Sigmoid colon (tissue), 7 donors: ENCODE data around the gene CUEDC1. TPM values are rescaled to one million over a fixed set of nuclear protein-coding genes. Genes with fewer than 3 reads are reported as not detected.
A peak's percentile ranks its signal among the peaks of the same experiment; 100 is the strongest.

ENCODE experiments used
- DNase-seq: peaks from one replicate; pipeline ENCODE4 v3.0.0-alpha.2; 2019
- H3K27ac ChIP-seq, 4 donors: fragments of 200-600 bp; sonication (generic); one replicate each; pipeline ENCODE4 v1.5.1; 2016 to 2019; ENCODE audit warnings: mild to moderate bottlenecking in 1 of 4
- H3K27me3 ChIP-seq, 3 donors: fragments of 200-600 bp; sonication (generic); one replicate each; pipeline ENCODE4 v1.5.1; 2019; ENCODE audit warnings: mild to moderate bottlenecking in 1 of 3
- H3K36me3 ChIP-seq, 4 donors: fragments of 200-600 bp; sonication (generic); one replicate each; pipeline ENCODE4 v1.5.1; 2016 to 2019
- H3K4me1 ChIP-seq, 4 donors: fragments of 200-600 bp; sonication (generic); one replicate each; pipeline ENCODE4 v1.5.1; 2017 to 2019
- H3K4me3 ChIP-seq, 4 donors: fragments of 200-600 bp; sonication (generic); one replicate each; pipeline ENCODE4 v1.5.1; 2017 to 2019; ENCODE audit warnings: mild to moderate bottlenecking in 2 of 4, moderate library complexity in 1 of 4
- H3K9me3 ChIP-seq, 4 donors: fragments of 200-600 bp in 3 of 4; sonication (generic) in 3 of 4; one replicate each; pipeline versions ENCODE4 v1.5.1 to v1.6.1; 2013 to 2019
- EP300 ChIP-seq, 4 donors: sonication (generic); formaldehyde crosslinking; IDR thresholded peaks; one replicate each; pipeline ENCODE4 v1.6.1; 2017; ENCODE audit warnings: antibody characterized with exemption in 4 of 4
- POLR2A ChIP-seq, 2 donors: fragments of 450-650 bp; IDR thresholded peaks; one replicate each; pipeline ENCODE4 v1.6.1; 2016; ENCODE audit warnings: antibody characterized with exemption in 2 of 2, mild to moderate bottlenecking in 2 of 2, moderate library complexity in 2 of 2
- POLR2AphosphoS5 ChIP-seq, 4 donors: sonication (generic); formaldehyde crosslinking; IDR thresholded peaks; one replicate each; pipeline ENCODE4 v1.6.1; 2017; ENCODE audit warnings: antibody characterized with exemption in 4 of 4
- WGBS, 2 donors: extraction: QIAGEN DNeasy Blood & Tissue Kit; methylation state at CpG; one replicate each; pipeline ENCODE4 v1.1.7; 2013; 5-methylcytosine and 5-hydroxymethylcytosine counted together
- intact Hi-C: fragments of 100-400 bp; cut with DNase I; formaldehyde crosslinking; loops from one replicate; pipeline ENCODE4 v1.15.1; 2023
- polyA plus RNA-seq, 3 donors: library from polyadenylated mRNA; stranded (reverse); fragments of 200-250 nt; gene quantifications; one replicate each; pipeline ENCODE4 v1.2.3, GENCODE V29; 2013
- total RNA-seq, 4 donors: library from RNA; depleted of rRNA; stranded (reverse); fragments of >200 nt; gene quantifications; one replicate each; pipeline ENCODE4 v1.1.0, GENCODE V29; 2016
- TF ChIP-seq, protein P1 (sequence below), 4 experiments: fragments of 450-650 bp in 3 of 4; fragments of 200-600 bp in 1 of 4; IDR thresholded peaks; one replicate each; pipeline ENCODE4 v1.5.1; 2016 to 2019; ENCODE audit warnings: antibody characterized with exemption in 4 of 4, mild to moderate bottlenecking in 3 of 4, moderate library complexity in 2 of 4
- donor health status: healthy with polysubstance abuse.
- donor health status: Bipolar disorder and iron deficiency.
- donor health status: healthy.

Gene CUEDC1
- total and polyA plus RNA-seq, 7 donors: 3.0 to 64.0 (median 29.5) TPM

DNA sequence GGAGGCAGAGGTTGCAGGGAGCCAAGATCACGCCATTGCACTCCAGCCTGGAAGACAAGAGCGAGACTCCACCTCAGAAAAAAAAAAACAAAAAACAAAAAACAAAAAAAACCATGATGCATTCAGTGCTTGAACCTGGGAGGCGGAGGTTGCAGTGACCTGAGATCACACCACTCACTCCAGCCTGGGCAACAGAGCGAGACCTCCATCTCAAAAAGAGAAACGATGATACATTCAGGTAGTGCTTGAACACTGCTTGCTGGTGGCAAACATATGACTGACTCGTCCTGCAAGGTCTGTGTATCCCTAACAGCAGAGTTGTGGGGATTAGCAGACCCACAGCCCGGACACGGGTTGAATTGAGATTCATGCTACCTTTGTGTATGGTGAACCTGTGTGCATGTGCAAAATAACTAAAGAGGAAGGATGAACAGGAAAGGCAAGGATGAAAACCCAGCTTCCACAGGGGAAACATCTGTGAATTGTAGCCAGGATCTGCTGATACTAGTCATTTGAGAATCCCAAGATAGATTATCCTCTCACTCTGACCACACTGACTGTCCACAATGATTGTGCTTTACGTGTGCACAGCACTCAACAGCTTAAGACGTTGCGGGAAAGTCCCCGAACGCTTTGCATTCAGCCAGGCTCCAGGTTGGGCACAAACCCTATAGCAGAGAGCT, 53.0 kb downstream of the CUEDC1 start:
- no peak for TF ChIP-seq EP300 (IDR thresholded peaks at IDR 0.05)
- no peak for TF ChIP-seq POLR2A (IDR thresholded peaks at IDR 0.05)
- TF ChIP-seq, protein P1, sequence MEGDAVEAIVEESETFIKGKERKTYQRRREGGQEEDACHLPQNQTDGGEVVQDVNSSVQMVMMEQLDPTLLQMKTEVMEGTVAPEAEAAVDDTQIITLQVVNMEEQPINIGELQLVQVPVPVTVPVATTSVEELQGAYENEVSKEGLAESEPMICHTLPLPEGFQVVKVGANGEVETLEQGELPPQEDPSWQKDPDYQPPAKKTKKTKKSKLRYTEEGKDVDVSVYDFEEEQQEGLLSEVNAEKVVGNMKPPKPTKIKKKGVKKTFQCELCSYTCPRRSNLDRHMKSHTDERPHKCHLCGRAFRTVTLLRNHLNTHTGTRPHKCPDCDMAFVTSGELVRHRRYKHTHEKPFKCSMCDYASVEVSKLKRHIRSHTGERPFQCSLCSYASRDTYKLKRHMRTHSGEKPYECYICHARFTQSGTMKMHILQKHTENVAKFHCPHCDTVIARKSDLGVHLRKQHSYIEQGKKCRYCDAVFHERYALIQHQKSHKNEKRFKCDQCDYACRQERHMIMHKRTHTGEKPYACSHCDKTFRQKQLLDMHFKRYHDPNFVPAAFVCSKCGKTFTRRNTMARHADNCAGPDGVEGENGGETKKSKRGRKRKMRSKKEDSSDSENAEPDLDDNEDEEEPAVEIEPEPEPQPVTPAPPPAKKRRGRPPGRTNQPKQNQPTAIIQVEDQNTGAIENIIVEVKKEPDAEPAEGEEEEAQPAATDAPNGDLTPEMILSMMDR (IDR thresholded peaks at IDR 0.05): no peak
- no peak for TF ChIP-seq POLR2AphosphoS5 (IDR thresholded peaks at IDR 0.05)
- H3K4me3 ChIP-seq: no peak overlapping the region
- WGBS, 2 donors: 67 to 71% methylated on average over 13 of the region's 13 CpGs
- intact Hi-C loops: no loop called here
- peak overlapping the region; percentile 82 to 100 (median 97) for H3K27ac ChIP-seq
- H3K36me3 ChIP-seq: no peaks in the 10 kb centered on the region
- no peaks in the 10 kb centered on the region for H3K27me3 ChIP-seq
- no peaks in the 10 kb centered on the region for H3K9me3 ChIP-seq
- peaks cover 0 to 100% (median 95%) of the 10 kb centered on the region in 4 donors for H3K4me1 ChIP-seq
- DNase-seq: no peak

DNA sequence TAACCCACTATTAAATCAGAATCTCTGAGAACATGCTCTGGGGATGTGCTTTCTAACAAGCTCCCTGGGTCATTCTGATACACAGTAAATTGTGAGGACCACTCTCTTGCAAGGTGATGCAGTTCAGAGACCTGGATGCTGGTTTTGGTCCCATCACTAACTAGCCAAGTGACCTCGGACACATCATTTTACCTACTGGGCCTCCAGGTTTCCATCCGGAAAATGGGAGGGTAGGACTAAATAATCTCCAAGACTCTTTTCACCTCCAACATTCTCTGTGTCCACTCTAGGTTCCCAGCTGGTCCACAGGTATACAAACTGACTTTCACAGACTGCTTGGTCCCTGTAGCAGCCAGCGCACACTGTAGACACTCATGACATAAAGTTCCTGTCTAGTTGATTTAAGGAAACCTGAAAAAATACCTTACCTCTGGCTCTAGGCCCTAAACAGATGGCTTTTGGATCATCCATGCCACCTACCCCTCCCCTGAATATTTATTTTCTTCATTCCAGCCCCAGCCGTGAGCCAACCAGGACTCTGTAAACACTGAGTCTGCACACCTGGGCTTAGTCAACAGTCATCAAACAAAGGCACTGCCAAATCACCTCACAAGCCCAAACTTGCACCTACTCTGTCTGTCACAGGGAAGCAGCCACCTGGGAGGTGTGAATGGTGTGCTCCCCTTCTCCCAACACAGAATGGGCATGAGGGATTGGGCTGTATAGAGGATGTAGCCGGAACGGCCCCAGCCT, 54.0 kb downstream of the CUEDC1 start:
- Histone ChIP-seq H3K9me3 (no peaks in the 10 kb centered on the region), H3K27me3 (no peaks in the 10 kb centered on the region), H3K36me3 (no peaks in the 10 kb centered on the region), H3K4me1 (peaks cover 0 to 98% (median 92%) of the 10 kb centered on the region in 4 donors), H3K27ac (peak overlapping the region; percentile 82 to 100 (median 97)), H3K4me3 (no peak overlapping the region)
- no peak for DNase-seq
- intact Hi-C loops: no loop called here
- TF ChIP-seq EP300 (IDR thresholded peaks at IDR 0.05): no peak
- TF ChIP-seq, protein P1 (IDR thresholded peaks at IDR 0.05): no peak
- no peak for TF ChIP-seq POLR2AphosphoS5 (IDR thresholded peaks at IDR 0.05)
- TF ChIP-seq POLR2A (IDR thresholded peaks at IDR 0.05): no peak
- 24 to 72% methylated on average over 6 of the region's 6 CpGs for WGBS, 2 donors

DNA sequence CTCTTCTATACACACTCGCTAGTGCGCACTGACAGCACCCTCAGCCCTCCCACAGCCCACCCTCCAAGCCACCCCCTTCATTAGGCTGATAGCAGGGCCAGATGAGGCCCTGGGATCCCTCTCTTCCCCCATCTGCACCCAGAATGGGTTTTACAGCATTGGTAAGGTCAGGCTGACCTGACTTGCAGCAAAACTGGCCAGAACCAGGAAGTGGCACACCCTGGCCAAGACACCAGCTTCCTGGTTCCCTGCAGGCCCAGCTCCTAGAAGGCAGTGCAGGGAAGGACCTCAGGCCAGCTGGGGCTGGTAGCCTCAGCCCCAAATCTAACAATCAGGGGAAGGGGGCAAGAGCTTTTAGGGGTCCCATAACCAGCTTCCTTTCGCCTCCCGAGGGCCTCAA, 55.4 kb downstream of the CUEDC1 start:
- intact Hi-C loops: no loop called here
- DNase-seq: no peak
- TF ChIP-seq EP300 (IDR thresholded peaks at IDR 0.05) (no peak), POLR2AphosphoS5 (IDR thresholded peaks at IDR 0.05) (peak in 1 of 4 donors; percentile 2)
- TF ChIP-seq, protein P1 (IDR thresholded peaks at IDR 0.05): no peak
- H3K4me1 ChIP-seq: peaks cover 0 to 98% (median 94%) of the 10 kb centered on the region in 4 donors
- H3K9me3 ChIP-seq: no peaks in the 10 kb centered on the region
- H3K27me3 ChIP-seq: no peaks in the 10 kb centered on the region
- peak overlapping the region; percentile 82 to 100 (median 97) for H3K27ac ChIP-seq
- H3K4me3 ChIP-seq: no peak overlapping the region
- no peaks in the 10 kb centered on the region for H3K36me3 ChIP-seq
- WGBS, 2 donors: 37 to 69% methylated on average over 4 of the region's 4 CpGs

DNA sequence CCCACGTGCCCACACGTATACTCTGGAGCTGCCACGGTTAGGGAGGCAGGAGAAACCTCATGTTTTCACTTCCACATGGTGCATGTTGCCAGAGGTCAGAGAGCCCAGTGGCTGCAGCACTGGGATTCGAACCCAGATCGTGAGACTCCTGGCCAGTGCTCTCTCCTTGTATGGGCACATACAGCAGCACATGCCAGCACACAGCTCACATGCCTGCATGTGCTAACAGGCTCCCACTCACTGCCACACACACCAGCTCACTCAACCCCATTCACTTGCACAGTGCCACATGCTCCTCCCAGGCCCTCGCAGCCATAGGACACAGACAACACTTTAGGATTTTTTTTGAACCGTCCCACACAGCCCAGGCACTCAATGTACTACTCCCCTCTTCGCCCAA, 55.8 kb downstream of the CUEDC1 start:
- intact Hi-C loops: no loop called here
- WGBS, 2 donors: 27 to 55% methylated on average over 8 of the region's 8 CpGs
- Histone ChIP-seq H3K9me3 (no peaks in the 10 kb centered on the region), H3K4me3 (no peak overlapping the region), H3K27me3 (no peaks in the 10 kb centered on the region), H3K4me1 (peaks cover 0 to 98% (median 94%) of the 10 kb centered on the region in 4 donors), H3K27ac (peak overlapping the region; percentile 82 to 100 (median 97)), H3K36me3 (no peaks in the 10 kb centered on the region)
- no peak for DNase-seq
- TF ChIP-seq POLR2AphosphoS5 (IDR thresholded peaks at IDR 0.05) (peak in 1 of 4 donors; percentile 16), EP300 (IDR thresholded peaks at IDR 0.05) (no peak), POLR2A (IDR thresholded peaks at IDR 0.05) (no peak)
- TF ChIP-seq, protein P1 (IDR thresholded peaks at IDR 0.05): no peak
